Neuron (in vitro differentiated cells): Measurements from ENCODE around the gene ZSCAN10.
"Not testable (repeated sequence)": the region's sequence is repeated elsewhere in the genome, so short reads cannot be mapped to it uniquely, and the experiment has no call there.

Experiments used
- H2AFZ ChIP-seq: one replicate; pipeline ENCODE4 v1.6.1; 2013; ENCODE audit warnings: low read depth, mild to moderate bottlenecking, inconsistent platforms, low read length, moderate library complexity
- H3K27me3 ChIP-seq: one replicate; pipeline ENCODE4 v1.6.1; 2013; ENCODE audit warnings: low read length; ENCODE audit not compliant: insufficient read depth
- H3K36me3 ChIP-seq: one replicate; pipeline ENCODE4 v1.6.1; 2013; ENCODE audit warnings: low read length; ENCODE audit not compliant: insufficient read depth
- H3K4me1 ChIP-seq: one replicate; pipeline ENCODE4 v1.6.1; 2013; ENCODE audit warnings: low read length; ENCODE audit not compliant: insufficient read depth
- H3K4me3 ChIP-seq: 2 replicates; pipeline ENCODE4 v1.5.1; 2013; ENCODE audit warnings: mild to moderate bottlenecking, low read length, moderate library complexity
- H3K9me3 ChIP-seq: one replicate; pipeline ENCODE4 v1.6.1; 2013; ENCODE audit warnings: low read length

Gene ZSCAN10

DNA sequence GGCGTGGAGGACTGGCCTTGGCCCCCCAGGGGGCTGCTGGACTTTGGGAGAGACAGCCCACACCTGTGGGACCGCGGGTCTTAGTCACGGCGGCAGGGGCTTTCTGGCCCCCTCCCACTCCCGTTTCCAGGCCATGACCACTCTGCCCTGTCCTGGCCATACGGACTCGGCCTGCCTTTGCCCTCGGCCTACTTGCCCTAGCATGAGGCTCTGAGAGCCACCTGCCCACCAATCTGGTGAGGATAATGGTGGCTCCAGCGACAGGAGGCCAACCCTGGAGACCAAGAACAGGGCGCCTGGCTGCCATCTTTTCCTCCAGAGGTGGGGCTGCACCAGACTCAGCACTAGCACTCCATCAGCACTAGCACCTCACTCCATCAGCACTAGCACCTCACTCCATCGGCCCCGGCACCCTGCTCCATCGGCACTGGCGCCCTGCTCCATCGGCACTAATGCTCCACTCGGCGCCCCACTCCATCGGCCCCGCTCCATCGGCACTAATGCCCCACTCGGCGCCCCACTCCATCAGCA is 42.8 kb upstream of the ZSCAN10 start:
- no peak overlapping the region for H2AFZ ChIP-seq
- H3K4me3 ChIP-seq: no peak overlapping the region
- H3K9me3 ChIP-seq: no peaks in the 10 kb centered on the region
- H3K4me1 ChIP-seq: peaks cover 21% of the 10 kb centered on the region
- H3K36me3 ChIP-seq: peaks cover 23% of the 10 kb centered on the region
- H3K27me3 ChIP-seq: no peaks in the 10 kb centered on the region

DNA sequence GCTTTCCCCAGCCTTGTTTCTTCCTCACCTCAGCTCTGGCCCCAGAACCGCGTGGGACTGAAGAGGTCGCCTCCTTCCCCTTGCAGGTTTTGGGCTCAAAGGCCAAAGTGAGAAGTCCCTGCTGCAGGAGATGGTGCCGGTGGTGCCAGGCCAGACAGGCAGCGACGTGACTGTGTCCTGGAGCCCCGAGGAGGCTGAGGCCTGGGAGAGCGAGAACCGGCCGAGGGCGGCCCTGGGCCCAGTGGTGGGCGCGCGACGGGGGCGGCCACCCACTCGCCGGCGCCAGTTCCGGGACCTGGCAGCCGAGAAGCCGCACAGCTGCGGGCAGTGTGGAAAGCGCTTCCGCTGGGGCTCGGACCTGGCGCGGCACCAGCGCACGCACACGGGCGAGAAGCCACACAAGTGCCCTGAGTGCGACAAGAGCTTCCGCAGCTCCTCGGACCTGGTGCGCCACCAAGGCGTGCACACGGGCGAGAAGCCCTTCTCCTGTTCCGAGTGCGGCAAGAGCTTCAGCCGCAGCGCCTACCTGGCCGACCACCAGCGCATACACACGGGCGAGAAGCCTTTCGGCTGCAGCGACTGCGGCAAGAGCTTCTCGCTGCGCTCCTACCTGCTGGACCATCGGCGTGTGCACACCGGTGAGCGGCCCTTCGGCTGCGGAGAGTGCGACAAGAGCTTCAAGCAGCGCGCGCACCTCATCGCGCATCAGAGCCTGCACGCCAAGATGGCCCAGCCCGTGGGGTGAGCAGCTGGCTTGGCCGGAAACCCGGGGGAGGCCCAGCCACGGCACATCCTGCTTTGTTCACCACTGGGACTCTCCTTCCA is 41.7 kb upstream of the ZSCAN10 start:
- H3K27me3 ChIP-seq: no peaks in the 10 kb centered on the region
- H2AFZ ChIP-seq: no peak overlapping the region
- peaks cover 23% of the 10 kb centered on the region for H3K36me3 ChIP-seq
- H3K4me3 ChIP-seq: no peak overlapping the region
- H3K4me1 ChIP-seq: peaks cover 26% of the 10 kb centered on the region
- no peaks in the 10 kb centered on the region for H3K9me3 ChIP-seq

DNA sequence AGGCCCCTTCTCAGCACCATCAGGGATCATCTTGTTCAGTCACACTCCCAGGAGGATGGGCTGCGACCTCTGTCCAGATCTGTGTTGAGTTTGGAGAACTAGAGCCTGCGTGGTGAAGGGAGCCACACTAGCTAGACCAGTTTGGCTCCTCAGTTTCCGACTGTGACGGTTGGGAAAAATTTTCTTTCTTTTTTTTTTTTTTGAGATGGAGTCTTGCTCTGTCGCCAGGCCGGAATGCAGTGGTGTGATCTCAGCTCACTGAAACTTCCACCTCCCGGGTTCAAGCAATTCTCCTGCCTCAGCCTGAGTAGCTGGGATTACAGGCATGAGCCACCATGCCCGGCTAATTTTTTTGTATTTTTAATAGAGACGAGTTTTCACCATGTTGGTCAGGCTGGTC is 40.5 kb upstream of the ZSCAN10 start:
- H3K27me3 ChIP-seq, H3K4me3 ChIP-seq, H3K9me3 ChIP-seq, H2AFZ ChIP-seq: not testable (repeated sequence)
- H3K4me1 ChIP-seq: peaks cover 31% of the 10 kb centered on the region
- H3K36me3 ChIP-seq: peaks cover 23% of the 10 kb centered on the region

DNA sequence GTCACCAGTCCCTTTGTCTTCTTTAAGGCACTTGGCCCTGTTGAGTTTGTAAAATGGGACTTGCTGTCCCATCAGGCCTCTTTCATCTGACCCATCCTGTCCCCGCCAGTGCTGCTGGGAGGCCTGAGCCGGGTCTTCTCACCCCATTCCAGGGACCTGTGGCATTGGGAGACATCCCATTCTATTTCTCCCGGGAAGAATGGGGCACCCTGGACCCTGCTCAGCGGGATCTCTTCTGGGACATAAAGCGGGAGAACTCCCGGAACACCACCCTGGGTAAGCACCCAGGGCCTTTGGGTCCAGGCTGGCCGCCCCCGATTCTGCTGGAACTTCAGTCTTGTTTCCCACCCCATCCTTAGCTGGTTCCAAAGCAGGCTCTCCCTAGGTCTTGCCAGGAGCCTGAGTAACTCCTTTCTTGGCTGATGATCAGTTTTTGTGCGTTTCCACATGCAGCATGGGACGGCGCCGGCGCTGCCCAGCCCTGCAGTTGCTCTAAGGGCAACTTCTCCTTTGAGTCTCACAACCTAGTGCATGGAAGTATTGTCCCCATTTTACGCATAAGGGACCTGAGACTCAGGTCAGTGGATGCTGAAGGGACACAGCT is 39.8 kb upstream of the ZSCAN10 start:
- Histone ChIP-seq H2AFZ (no peak overlapping the region), H3K4me3 (no peak overlapping the region), H3K27me3 (no peaks in the 10 kb centered on the region), H3K36me3 (peaks cover 23% of the 10 kb centered on the region), H3K9me3 (no peaks in the 10 kb centered on the region), H3K4me1 (peaks cover 31% of the 10 kb centered on the region)

DNA sequence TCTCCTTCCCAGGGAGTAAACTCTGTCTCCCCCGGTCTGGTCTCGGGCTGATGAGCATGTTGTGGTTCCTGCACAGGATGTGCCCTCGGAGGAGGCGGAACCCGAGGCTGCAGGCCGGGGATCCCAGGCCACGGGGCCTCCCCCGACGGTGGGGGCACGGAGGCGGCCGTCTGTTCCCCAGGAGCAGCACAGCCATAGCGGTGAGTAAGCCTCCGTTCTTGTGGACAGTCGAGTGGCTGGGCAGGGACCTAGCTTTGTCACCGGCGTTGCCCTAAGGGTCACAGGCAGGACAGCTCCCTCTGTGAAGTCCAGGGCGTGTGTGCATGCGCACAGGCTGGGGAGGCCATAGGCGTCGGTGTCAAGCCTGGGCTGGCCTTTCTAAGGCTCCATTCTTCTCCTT is 39.2 kb upstream of the ZSCAN10 start:
- no peaks in the 10 kb centered on the region for H3K27me3 ChIP-seq
- H2AFZ ChIP-seq: no peak overlapping the region
- H3K4me3 ChIP-seq: no peak overlapping the region
- peaks cover 34% of the 10 kb centered on the region for H3K4me1 ChIP-seq
- H3K9me3 ChIP-seq: no peaks in the 10 kb centered on the region
- H3K36me3 ChIP-seq: peaks cover 23% of the 10 kb centered on the region

DNA sequence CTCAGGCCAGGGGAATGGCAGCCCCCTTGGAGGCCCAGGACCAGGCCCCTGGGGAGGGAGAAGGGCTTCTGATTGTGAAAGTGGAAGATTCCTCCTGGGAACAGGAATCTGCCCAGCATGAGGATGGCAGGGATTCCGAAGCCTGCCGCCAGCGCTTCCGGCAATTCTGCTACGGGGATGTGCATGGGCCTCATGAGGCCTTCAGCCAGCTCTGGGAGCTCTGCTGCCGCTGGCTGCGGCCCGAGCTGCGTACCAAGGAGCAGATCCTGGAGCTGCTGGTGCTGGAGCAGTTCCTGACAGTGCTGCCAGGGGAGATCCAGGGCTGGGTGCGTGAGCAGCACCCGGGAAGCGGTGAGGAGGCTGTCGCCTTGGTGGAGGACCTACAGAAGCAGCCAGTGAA is 38.2 kb upstream of the ZSCAN10 start:
- Histone ChIP-seq H2AFZ (no peak overlapping the region), H3K27me3 (no peaks in the 10 kb centered on the region), H3K4me3 (no peak overlapping the region), H3K36me3 (peaks cover 17% of the 10 kb centered on the region), H3K4me1 (peaks cover 39% of the 10 kb centered on the region), H3K9me3 (no peaks in the 10 kb centered on the region)

DNA sequence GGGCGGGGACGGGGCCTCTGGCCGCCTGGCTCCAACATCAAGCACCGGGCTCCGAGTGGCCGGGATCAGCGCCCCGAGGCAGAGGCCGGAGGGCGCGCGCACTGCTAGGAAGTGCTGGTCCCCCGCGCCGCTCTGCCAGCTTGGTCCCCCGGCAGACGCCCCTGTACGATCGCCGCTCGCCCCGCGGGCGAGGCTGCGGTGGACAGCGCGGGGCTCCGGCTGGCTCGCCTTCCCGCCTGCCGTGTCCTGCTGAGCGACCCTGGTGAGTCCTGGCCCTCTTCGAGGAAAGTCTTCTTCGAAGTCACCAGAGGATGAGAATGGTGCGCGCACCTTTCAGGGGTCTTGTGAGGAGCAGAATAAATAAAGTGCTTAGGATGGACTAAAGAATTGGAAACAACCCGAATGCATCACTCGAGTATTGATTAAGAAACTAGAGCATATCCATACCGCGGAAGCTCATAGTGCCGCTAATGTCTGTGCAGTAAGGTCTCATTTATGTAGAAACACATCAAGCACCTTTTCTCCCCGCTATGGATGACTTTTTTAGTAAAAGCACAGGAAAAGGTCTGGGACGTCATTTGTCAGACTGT is 36.1 kb upstream of the ZSCAN10 start:
- H3K27me3 ChIP-seq: no peaks in the 10 kb centered on the region
- peak overlapping the region; percentile 90 for H3K4me3 ChIP-seq

DNA sequence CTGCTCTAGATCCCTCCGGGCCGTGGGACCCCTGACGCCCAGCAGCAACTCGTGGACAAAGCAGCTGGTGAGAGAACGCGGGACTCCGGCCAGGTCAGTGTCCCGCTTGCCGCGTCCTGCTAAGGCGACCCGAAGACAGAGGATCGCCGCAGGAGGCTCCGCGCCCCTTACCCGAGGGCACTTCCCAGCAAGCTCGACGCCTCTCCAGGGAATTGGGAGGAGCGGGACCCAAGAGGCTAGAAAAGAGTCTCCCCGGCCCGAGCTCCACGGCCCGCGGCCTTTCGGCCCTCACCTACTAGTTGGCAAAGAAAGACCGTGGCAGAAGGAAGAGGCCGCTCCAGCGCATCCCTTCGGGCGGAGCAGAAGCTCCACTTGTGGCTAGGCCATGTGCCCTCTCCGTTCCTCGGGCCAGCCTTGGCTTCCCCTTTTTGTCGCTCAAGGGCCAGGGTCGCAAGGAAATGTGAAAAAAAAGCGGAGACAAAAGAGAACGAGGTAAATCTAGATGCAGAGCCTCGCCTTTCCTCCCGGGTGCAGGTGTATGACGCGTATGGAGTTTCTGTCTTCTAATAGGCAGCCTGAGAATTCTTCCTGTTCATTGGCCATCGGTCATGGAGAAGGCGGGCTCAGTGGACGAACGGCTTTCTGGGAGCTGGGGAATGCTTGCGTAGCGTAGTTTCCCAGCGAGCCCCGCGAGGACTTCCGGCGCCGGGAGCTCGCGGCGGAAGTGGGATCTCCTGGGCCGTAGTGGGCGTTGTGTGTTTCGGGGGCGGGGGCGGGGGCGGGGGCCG is 35.4 kb upstream of the ZSCAN10 start, which contains the start of gene ZNF213:
Gene ZNF213 (plus strand): TSS at position 692 of the 788 bp plus-strand sequence. CDS start 2,252 bp downstream, outside the sequence.
- H3K4me1 ChIP-seq: peaks cover 39% of the 10 kb centered on the region
- peaks cover 12% of the 10 kb centered on the region for H3K36me3 ChIP-seq
- H3K27me3 ChIP-seq: no peaks in the 10 kb centered on the region
- no peaks in the 10 kb centered on the region for H3K9me3 ChIP-seq
- peak within 1 kb of the TSS; percentile 90 for H3K4me3 ChIP-seq
- peak within 1 kb of the TSS; percentile 90 for H2AFZ ChIP-seq

More for the DNA sequence above, 36.1 kb upstream of the ZSCAN10 start:
- peak overlapping the region; percentile 90 for H2AFZ ChIP-seq
- no peaks in the 10 kb centered on the region for H3K9me3 ChIP-seq
- H3K36me3 ChIP-seq: peaks cover 11% of the 10 kb centered on the region
- H3K4me1 ChIP-seq: peaks cover 39% of the 10 kb centered on the region

DNA sequence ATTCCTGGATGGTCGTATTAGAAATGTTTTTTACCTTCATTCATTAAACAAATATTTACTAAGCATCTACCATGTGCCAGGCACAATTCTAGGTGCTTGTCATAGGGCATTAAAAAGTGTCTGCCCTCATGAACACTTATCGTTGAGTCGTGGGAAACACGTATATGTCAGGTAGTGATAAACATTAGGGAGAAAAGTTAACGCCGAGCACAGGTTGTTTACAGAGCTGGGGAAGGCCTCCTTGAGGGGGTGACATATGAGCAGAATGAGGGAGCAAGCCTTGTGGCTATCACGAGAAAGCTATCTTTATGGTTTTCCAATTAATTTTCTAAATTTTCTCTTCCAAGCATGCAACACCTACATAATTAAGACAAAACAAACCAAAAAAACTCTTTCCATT is 34.8 kb upstream of the ZSCAN10 start:
- H3K4me1 ChIP-seq: peaks cover 42% of the 10 kb centered on the region
- no peaks in the 10 kb centered on the region for H3K9me3 ChIP-seq
- H2AFZ ChIP-seq: no peak overlapping the region
- peak overlapping the region; percentile 90 for H3K4me3 ChIP-seq
- peaks cover 13% of the 10 kb centered on the region for H3K36me3 ChIP-seq
- no peaks in the 10 kb centered on the region for H3K27me3 ChIP-seq

DNA sequence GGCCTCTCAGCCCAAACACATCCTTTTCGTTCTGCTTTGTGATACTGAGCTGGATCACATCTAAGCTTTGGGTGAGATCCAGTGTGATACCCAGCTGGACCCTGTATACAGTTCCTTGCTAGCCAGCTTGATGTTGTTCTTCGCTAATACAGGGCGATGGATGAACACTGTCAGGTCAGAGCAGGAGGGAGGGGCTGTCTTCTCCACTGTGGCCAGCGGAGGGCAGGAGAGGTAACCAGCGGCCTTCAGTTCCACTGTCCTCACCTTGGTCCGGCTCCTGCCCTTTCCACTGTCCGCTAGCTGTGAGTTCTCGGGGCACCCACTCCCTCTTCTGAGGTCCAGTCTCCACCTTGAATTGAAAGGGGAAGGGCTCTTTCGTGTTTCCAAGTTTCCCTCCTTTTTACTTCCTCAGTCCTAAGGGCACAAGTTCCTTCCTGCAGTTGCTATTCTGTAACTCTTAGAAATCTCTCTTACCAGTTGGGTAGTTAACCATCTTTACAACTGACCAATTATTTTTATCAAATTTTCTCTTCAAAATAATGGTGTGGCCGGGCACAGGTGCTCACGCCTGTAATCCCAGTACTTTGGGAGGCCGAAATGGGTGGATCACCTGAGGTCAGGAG is 32.8 kb upstream of the ZSCAN10 start:
- no peak overlapping the region for H3K4me3 ChIP-seq
- no peaks in the 10 kb centered on the region for H3K9me3 ChIP-seq
- H3K4me1 ChIP-seq: peaks cover 23% of the 10 kb centered on the region
- no peak overlapping the region for H2AFZ ChIP-seq
- no peaks in the 10 kb centered on the region for H3K27me3 ChIP-seq
- H3K36me3 ChIP-seq: peaks cover 27% of the 10 kb centered on the region

DNA sequence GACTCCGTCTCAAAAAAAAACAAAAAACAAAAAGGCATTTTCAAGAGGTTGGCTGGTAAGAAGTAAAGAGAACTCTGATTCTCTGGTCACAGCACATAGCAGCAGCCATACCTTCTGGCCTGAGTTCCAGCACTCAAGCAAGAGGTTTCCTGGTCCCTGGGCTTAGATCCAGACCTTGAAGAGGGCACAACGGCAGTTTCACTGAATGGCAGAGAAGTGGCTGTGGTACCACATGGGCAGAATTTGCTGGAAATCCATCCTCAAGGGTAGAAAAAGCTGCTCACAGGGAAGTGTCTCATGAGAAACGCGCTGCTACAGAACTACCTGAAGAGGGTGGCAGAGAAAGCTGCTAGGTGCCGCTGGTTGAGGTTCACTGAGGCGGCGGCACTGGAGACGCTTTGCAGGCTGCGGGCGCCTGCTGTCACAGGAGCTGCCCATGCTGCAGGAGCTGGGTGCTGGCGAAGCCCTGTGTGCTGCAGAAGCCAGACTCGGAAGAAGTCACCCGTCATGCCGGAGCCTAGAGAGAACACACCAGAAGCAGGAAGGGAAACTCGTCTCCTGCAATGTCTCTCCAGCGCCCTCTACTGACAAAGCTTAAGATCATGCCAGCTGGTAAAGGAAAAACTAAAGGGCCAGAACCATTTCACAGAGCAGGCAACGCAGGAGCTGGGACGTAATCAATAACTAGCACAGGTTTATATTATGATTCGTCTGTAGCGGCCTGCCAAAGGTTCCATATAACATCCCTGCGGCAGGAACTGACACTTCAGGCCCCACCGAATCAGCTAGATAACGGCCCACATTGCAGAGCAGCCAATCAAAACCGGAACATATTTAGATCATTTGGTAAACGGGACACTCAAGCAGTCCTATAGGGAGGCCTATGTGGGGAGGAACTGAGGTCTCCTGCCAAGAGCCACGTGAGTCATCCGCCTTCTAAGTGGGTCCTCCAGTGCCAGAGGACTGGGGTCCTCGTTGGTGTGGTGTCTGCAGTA is 30.3 kb upstream of the ZSCAN10 start:
- Histone ChIP-seq H2AFZ (no peak overlapping the region), H3K9me3 (no peaks in the 10 kb centered on the region), H3K4me1 (peaks cover 20% of the 10 kb centered on the region), H3K4me3 (no peak overlapping the region), H3K36me3 (peaks cover 34% of the 10 kb centered on the region), H3K27me3 (no peaks in the 10 kb centered on the region)
